ENCODE data around the gene SLC29A1. TPM values are rescaled to one million over a fixed set of nuclear protein-coding genes. Genes with fewer than 3 reads are reported as not detected.
A peak's percentile ranks its signal among the peaks of the same experiment; 100 is the strongest.

SLC29A1 gene
- total RNA-seq, 2 donors from 2014 or later, result 25.1 to 95.6 TPM

DNA sequence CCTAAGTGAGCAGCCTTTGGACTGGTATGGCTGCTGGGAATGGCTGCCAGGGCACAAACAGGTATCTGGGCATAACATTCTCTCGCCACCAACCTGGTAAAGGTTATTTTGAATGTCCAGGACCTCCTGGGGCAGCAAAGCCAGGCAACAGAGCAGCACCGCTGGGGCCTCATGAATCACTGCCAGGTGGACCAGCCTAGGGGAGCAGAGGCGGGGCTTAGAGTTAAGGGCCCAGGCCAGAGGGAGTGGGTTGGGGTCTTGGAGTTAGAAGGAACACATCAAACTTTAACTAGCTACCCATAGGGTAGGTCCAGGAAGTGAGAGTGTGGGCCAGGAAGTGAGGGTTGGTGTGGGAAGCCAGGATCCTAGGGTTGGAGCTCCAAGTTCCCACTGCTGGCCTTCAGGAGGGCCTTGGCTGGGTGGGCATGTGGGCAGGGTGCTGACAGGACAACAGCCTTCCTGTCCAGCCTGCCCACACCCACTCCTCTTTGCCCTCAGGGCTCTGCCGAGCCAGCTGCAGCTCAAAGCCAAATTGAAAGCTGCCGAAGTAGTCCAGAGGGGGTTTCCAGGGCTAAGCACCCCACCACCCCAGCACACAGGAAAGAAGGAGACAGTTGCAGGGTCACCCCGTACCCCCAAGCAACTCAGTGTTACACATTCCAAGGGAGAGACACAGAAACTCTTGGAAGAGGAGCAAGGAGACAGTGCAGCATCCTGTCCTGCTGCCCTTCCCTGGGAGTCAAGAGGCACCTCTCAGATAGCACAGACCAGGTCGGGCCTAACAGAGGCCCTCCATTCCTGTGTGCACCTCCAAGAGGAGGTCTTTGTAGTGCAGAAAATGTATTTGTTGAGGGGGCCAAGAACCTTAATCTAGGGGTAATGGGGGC, 39.3 kb downstream of the SLC29A1 start:
- Mint-ChIP-seq H3K36me3 (peaks cover 10% of the 10 kb centered on the region), H3K4me1 (ENCODE audit: low read depth in 2 of 2) (peaks cover 58 to 61% of the 10 kb centered on the region in 2 donors), H3K27me3 (no peaks in the 10 kb centered on the region), H3K4me3 (peak overlapping the region; percentile 97), H3K9me3 (no peaks in the 10 kb centered on the region), H3K27ac (peak overlapping the region; percentile 95 to 99)
- DNase-seq (ENCODE audit: low spot score) (no peak), ATAC-seq (no peak)

DNA sequence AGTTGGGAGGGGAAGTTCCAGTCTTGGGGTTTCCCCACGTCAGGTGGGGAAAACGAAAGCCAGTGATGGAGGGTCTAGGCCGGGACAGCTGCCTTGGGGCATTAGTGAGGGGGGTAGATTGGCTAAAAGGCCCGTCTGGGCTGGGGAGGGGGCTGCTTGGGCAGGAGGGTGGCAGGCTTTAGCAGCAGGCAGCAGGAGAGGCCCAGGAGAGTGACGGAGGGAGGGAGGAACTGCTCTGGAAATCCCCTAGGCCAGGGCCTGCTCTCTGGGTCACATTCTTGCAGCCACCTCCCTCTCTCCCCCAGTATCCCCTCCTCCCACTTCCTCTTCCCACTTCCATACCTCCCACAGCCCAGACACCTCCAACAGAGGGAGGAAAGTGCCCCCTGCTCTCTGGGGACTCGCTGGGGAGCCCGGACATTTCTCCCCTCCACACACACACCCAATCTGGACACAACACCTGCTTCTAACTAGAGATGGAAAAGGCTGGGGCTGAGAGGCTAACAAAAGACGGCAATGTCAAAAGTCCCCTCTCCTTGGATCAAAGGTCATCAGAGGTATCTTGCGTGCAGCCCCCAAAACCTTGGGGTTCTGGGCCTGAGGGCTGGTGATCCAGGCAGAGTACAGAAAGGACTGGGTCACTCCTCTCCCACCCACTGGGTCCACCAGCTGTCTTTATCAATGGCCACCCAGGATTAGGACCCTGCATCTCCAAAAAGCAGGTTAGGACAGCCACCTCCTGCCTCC, 40.1 kb downstream of the SLC29A1 start:
- Mint-ChIP-seq H3K4me1 (ENCODE audit: low read depth in 2 of 2) (peaks cover 50 to 53% of the 10 kb centered on the region in 2 donors), H3K27ac (peak overlapping the region; percentile 95 to 99), H3K27me3 (no peaks in the 10 kb centered on the region), H3K36me3 (peaks cover 10% of the 10 kb centered on the region), H3K4me3 (peak overlapping the region; percentile 97), H3K9me3 (no peaks in the 10 kb centered on the region)
- peak; percentile 72 for DNase-seq (ENCODE audit: low spot score)
- peak; percentile 7 to 13 for ATAC-seq

DNA sequence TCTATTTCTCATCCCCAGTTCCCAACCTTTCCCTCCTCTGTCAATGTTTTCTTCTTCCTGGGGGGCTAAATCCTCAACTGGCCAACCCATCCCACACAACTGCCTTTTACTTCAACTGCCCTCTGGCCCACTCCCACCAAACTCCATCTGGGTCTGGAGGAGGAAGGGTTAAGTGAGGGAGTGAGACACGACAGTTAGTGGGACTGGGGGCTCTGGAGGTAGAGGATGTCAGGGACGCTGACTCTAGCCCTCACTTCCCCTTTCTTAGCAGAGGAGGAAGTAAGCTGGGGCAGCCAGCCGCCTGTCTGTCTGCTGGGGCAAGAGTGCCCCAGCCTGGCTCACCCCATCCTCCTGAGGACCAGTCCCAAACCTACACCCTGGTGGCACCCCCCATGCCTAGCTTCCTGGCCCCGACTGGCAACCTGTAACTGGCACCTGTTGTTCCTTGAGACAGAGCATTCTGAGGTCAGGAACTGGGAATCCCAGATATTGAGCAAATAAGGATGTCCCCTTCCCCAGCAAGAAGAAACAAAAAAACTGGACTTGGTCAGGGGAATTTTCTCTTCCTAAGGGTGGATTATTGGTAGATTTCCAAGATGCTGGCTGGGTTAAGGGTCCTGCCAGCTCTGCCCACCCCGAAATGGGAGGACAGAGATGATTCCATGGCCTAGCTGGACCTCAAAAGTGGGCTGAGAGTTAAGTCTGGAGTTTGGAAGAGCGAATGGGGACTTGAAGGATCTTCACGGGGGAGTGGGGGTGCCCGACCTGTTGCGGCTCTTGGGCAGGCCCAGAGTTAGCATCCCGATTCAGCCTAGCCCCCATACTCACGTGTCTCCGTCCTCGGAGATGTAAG, 41.0 kb downstream of the SLC29A1 start:
- DNase-seq (ENCODE audit: low spot score) (peak; percentile 64), ATAC-seq (peak; percentile 2 to 60)
- peak overlapping the region; percentile 95 to 99 for H3K27ac Mint-ChIP-seq
- peaks cover 49% of the 10 kb centered on the region in 2 donors for H3K4me1 Mint-ChIP-seq (ENCODE audit: low read depth in 2 of 2)
- H3K27me3 Mint-ChIP-seq, result peaks cover 5 to 8% of the 10 kb centered on the region in 2 donors
- peaks cover 10% of the 10 kb centered on the region for H3K36me3 Mint-ChIP-seq
- H3K9me3 Mint-ChIP-seq, result no peaks in the 10 kb centered on the region
- H3K4me3 Mint-ChIP-seq, result peak overlapping the region; percentile 97

DNA sequence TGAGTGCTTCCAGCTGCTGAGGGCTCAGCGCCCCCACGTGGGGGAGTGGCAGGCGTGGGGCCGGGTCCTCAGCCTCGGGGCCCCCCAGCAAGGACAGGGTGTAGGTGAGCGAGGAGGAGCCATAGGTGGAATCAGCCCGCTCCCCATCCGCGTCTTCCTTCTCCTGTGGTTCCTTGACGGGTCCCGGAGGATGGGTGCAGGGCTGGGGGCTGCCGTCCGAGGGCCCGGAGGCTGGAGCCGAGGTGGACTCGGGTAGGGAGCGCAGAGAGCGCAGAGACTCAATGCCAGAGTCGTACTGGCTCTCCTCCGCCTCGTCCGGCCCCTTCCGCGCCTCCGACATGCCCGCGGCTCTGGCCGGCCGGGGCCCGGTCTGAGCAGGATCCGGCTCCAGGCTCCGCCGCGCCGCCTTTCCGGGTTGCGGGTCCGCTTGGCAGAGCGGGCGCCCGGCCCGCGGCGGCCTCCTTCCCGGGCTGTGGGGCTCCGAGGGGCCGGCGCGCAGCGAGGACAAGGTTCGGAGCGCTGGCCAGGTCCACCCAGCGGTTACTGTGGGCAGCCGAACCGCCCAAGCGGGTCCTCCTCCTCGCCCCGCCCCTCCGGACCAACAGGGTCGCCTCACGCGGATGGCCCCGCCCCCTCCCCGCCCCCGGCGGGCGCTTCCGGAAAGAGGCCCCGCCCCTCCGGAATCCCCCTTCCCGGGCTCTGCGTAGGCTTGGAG, 41.8 kb downstream of the SLC29A1 start, which contains the start of gene NFKBIE:
Gene NFKBIE (minus strand): TSS at position 545 of the 715 bp plus-strand sequence. CDS start 205 bp downstream, at position 340.
- peak within 1 kb of the TSS; percentile 97 for H3K4me3 Mint-ChIP-seq
- ATAC-seq (peak; percentile 89 to 90), DNase-seq (ENCODE audit: low spot score) (peak; percentile 97)
- peak within 1 kb of the TSS; percentile 95 to 99 for H3K27ac Mint-ChIP-seq
- H3K27me3 Mint-ChIP-seq, result peaks cover 12 to 16% of the 10 kb centered on the region in 2 donors
- H3K36me3 Mint-ChIP-seq, result peaks cover 10% of the 10 kb centered on the region
- no peaks in the 10 kb centered on the region for H3K9me3 Mint-ChIP-seq
- H3K4me1 Mint-ChIP-seq (ENCODE audit: low read depth in 2 of 2), result peaks cover 54% of the 10 kb centered on the region in 2 donors

DNA sequence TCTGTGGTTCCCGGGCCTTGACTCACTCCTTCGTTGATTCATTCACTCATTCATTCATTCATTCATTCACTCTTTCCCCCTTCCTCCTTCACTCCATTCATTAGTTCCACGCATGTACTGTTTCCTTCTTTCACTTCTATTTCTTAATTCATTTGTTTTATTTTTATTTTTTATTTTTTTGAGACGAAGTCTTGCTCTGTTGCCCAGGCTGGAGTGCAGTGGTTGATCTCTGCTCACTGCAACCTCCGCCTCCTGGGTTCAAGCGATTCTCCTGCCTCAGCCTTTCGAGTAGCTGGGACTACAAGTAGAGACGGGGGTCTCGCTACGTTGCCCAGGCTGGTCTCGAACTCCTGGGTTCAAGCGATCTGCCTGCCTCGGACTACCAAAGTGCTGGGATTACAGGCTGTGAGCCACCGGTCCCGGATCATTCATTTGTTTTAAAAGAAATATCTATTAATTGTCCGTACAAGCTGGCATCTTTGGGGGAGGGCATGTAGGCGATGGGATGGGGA, 42.4 kb downstream of the SLC29A1 start:
- Mint-ChIP-seq H3K27ac (peak overlapping the region; percentile 89 to 95), H3K9me3 (no peaks in the 10 kb centered on the region), H3K4me1 (ENCODE audit: low read depth in 2 of 2) (peaks cover 50% of the 10 kb centered on the region in 2 donors), H3K4me3 (peak overlapping the region; percentile 97), H3K27me3 (peaks cover 12 to 16% of the 10 kb centered on the region in 2 donors), H3K36me3 (peaks cover 6% of the 10 kb centered on the region)
- ATAC-seq (no peak), DNase-seq (ENCODE audit: low spot score) (no peak)

DNA sequence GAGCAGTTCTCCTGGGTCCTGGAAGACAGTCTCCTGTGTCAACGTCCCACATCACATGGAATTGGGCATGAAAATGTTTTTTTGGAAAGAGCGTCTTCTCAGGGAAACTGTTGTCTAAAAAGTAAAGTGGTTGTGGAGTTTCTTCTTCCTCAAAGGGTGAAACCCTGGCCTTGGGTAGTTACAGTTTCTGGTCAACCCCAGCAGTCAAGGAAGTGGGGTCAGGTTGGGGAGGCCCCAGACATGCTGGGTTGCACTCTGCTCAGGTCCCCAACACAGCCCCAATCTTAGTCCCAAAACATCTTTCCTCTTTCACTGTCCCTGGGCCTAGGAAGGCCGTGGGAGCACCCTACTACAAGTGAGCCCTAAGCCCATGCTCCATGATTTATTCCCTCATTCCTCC, 43.0 kb downstream of the SLC29A1 start:
- peak overlapping the region; percentile 89 to 95 for H3K27ac Mint-ChIP-seq
- ATAC-seq (no peak), DNase-seq (ENCODE audit: low spot score) (no peak)
- peaks cover under 1% of the 10 kb centered on the region for H3K36me3 Mint-ChIP-seq
- peaks cover 44 to 49% of the 10 kb centered on the region in 2 donors for H3K4me1 Mint-ChIP-seq (ENCODE audit: low read depth in 2 of 2)
- peak overlapping the region; percentile 97 for H3K4me3 Mint-ChIP-seq
- peaks cover 16 to 18% of the 10 kb centered on the region in 2 donors for H3K27me3 Mint-ChIP-seq
- no peaks in the 10 kb centered on the region for H3K9me3 Mint-ChIP-seq

DNA sequence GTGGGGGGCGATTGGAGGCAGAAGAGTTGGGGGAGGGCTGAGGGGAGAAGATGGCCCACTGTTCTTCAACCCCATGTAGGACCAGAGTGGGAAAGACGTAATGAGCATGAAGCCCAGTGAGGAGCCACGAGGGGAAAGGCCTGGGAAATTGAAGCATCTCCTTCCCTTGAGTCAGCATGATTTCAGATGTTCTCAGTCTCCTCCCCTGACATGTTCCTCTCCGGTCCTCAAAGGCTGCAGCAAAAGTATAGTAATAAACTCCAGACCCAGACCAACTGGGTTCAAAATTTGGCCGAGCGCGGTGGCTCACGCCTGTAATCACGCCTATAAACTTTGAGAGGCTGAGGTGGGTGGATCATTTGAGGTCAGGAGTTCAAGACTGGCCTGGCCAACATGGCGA, 43.9 kb downstream of the SLC29A1 start:
- Mint-ChIP-seq H3K27me3 (peaks cover 20 to 25% of the 10 kb centered on the region in 2 donors), H3K9me3 (no peaks in the 10 kb centered on the region), H3K27ac (no peak overlapping the region), H3K4me3 (no peak overlapping the region), H3K4me1 (ENCODE audit: low read depth in 2 of 2) (peaks cover 41 to 49% of the 10 kb centered on the region in 2 donors), H3K36me3 (no peaks in the 10 kb centered on the region)
- DNase-seq (ENCODE audit: low spot score) (no peak), ATAC-seq (no peak)

DNA sequence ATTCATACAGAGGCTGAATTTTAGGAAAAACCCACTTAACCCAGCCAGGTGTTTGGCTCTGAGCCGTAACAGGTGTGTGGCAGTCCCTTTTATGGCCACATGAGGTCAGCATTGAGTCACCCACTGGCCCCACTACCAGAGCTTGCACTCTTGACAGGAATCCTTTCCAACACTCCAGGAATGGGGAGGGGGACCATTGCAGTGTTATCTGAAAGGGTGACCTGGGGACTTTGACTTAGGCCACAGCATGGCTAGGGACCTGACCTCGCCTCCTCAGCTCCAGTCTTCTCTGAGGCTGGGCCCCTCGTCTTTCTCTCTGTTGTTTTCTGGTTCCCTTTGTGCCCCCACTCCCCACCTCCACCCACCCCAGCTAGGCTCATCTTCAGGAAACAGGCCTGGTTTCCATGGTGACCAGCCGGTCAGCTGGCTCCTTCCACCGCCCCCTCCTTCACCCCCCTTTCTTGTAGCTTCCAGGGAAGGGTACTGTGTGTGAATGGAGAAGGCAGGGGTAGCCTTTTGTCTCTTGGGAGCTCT, 44.8 kb downstream of the SLC29A1 start:
- Mint-ChIP-seq H3K27ac (peak overlapping the region in 1 of 2 donors; percentile 37), H3K4me3 (no peak overlapping the region), H3K27me3 (peaks cover 28 to 35% of the 10 kb centered on the region in 2 donors), H3K9me3 (no peaks in the 10 kb centered on the region), H3K36me3 (no peaks in the 10 kb centered on the region), H3K4me1 (ENCODE audit: low read depth in 2 of 2) (peaks cover 32 to 43% of the 10 kb centered on the region in 2 donors)
- no peak for ATAC-seq
- no peak for DNase-seq (ENCODE audit: low spot score)

DNA sequence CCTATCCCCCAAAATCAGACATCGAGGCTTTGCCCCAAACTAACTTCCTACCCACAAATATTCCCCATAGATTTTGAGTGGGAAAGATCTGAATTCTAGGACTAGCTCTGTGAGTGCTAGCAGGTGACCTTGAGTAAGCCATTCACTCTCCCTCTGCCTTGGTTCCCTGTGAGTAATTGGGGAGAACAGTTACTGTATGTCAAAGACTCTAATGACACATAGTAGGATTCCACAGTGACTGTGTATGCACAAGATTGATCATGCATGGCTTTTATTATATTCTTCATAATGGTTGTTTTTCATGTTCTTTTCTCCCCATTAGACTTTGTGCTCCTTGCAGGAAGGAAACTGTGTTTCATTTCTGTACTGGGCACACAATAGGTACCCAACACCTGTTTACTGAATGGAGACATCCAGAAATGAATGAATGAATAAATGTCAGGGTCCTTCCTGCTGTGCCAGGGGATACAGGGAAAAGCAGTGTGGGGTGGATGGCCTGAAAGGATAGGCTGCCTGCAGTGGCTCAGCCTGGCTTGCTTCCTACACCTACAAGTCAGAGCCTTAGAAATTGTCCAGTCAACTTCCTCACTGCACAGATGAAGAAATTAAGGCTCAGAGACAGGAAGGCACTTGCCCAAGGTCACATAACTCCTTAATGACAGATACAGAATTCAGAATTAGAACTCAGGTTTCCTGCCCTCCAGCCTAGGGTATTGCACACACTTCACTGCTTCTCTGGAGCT, 46.0 kb downstream of the SLC29A1 start:
- Mint-ChIP-seq H3K9me3 (no peaks in the 10 kb centered on the region), H3K27ac (no peak overlapping the region), H3K4me1 (ENCODE audit: low read depth in 2 of 2) (peaks cover 20 to 32% of the 10 kb centered on the region in 2 donors), H3K36me3 (no peaks in the 10 kb centered on the region), H3K4me3 (peak overlapping the region; percentile 29), H3K27me3 (peaks cover 36 to 40% of the 10 kb centered on the region in 2 donors)
- DNase-seq (ENCODE audit: low spot score), result no peak
- no peak for ATAC-seq

DNA sequence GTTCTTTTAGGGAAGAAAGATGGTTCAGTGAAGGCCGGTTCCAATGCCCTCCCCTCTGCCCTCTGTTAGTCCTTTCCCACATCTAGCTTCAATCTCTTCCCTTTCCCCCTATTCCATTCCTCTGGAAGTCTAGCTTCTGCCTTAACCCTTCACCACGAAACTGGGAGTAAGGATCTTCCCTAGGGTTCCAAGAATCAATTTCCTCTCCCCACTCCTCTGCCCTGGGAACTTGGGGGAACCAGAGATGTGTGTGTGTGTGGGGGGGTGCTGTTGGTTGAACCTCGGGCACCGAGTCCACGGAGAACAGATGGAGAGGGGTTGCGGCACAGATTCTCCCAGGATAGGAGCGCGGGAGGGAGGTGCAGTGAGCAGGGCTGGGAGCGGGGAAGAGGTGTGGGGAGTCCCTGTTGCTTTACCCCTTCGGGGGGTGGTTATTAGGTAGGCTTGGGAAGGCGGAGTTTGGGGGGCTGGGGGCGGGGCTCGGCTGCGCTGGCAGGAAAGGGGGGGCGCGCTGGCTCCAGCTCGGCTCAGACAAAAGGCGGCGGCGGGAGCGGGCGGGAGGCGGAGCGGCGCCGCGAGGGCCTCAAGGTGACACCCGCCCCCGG, 46.6 kb downstream of the SLC29A1 start, which contains the start of gene TMEM151B:
Gene TMEM151B (plus strand): TSS at position 530 of the 605 bp plus-strand sequence. CDS start 293 bp downstream, outside the sequence.
- DNase-seq (ENCODE audit: low spot score) (no peak), ATAC-seq (no peak)
- Mint-ChIP-seq H3K36me3 (no peaks in the 10 kb centered on the region), H3K4me3 (peak within 1 kb of the TSS; percentile 30), H3K4me1 (ENCODE audit: low read depth in 2 of 2) (peaks cover 16 to 30% of the 10 kb centered on the region in 2 donors), H3K27ac (no peak within 1 kb of the TSS), H3K9me3 (no peaks in the 10 kb centered on the region), H3K27me3 (peaks cover 38 to 45% of the 10 kb centered on the region in 2 donors)
